ENCODE results near the gene SIM1. TPM values are rescaled to one million over a fixed set of nuclear protein-coding genes. Genes with fewer than 3 reads are reported as not detected.

Gene SIM1
- total and polyA plus RNA-seq, 2 of the 8 experiments (the other 6 are each of a cell fraction or from before 2014, with no cell fraction given) = 0.02 to 0.39 TPM

- TF ChIP-seq, protein P1, sequence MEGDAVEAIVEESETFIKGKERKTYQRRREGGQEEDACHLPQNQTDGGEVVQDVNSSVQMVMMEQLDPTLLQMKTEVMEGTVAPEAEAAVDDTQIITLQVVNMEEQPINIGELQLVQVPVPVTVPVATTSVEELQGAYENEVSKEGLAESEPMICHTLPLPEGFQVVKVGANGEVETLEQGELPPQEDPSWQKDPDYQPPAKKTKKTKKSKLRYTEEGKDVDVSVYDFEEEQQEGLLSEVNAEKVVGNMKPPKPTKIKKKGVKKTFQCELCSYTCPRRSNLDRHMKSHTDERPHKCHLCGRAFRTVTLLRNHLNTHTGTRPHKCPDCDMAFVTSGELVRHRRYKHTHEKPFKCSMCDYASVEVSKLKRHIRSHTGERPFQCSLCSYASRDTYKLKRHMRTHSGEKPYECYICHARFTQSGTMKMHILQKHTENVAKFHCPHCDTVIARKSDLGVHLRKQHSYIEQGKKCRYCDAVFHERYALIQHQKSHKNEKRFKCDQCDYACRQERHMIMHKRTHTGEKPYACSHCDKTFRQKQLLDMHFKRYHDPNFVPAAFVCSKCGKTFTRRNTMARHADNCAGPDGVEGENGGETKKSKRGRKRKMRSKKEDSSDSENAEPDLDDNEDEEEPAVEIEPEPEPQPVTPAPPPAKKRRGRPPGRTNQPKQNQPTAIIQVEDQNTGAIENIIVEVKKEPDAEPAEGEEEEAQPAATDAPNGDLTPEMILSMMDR (IDR thresholded peaks at IDR 0.05; ENCODE audit: control extremely low read depth in 1 of 3, insufficient read depth in 1 of 3, low read depth in 1 of 3, low read length in 3 of 3) = no peak
- TF ChIP-seq, protein P2, sequence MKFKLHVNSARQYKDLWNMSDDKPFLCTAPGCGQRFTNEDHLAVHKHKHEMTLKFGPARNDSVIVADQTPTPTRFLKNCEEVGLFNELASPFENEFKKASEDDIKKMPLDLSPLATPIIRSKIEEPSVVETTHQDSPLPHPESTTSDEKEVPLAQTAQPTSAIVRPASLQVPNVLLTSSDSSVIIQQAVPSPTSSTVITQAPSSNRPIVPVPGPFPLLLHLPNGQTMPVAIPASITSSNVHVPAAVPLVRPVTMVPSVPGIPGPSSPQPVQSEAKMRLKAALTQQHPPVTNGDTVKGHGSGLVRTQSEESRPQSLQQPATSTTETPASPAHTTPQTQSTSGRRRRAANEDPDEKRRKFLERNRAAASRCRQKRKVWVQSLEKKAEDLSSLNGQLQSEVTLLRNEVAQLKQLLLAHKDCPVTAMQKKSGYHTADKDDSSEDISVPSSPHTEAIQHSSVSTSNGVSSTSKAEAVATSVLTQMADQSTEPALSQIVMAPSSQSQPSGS (IDR thresholded peaks at IDR 0.05; ENCODE audit: low read length) = no peak
These were observed 111.3 kb downstream of the SIM1 start (continued) for GRCh38 chr6:100353276-100354015.
